Ishikawa (cell line): Measurements from ENCODE around the gene SMYD3.

Source experiments
- CEBPB ChIP-seq: IDR thresholded peaks from 2 replicates; pipeline ENCODE4 v1.6.1; 2012
- CREB1 ChIP-seq: IDR thresholded peaks from 2 replicates; pipeline ENCODE4 v1.6.1; 2012; ENCODE audit warnings: low read depth
- EGR1 ChIP-seq: IDR thresholded peaks from 2 replicates; pipeline ENCODE4 v1.6.1; 2012
- EP300 ChIP-seq: IDR thresholded peaks from 2 replicates; pipeline ENCODE4 v1.6.1; 2012; ENCODE audit warnings: borderline replicate concordance
- FOXM1 ChIP-seq: IDR thresholded peaks from 2 replicates; pipeline ENCODE4 v1.6.1; 2012; ENCODE audit warnings: low read depth, borderline replicate concordance
- NFIC ChIP-seq: IDR thresholded peaks from 2 replicates; pipeline ENCODE4 v1.6.1; 2012
- RAD21 ChIP-seq: IDR thresholded peaks from 2 replicates; pipeline ENCODE4 v1.6.1; 2012; ENCODE audit warnings: low read depth
- REST ChIP-seq: IDR thresholded peaks from 2 replicates; pipeline ENCODE4 v1.6.1; 2012; ENCODE audit warnings: low read depth, mild to moderate bottlenecking
- TAF1 ChIP-seq: IDR thresholded peaks from 2 replicates; pipeline ENCODE4 v1.6.1; 2012; ENCODE audit warnings: low read depth, mild to moderate bottlenecking
- TCF12 ChIP-seq: IDR thresholded peaks from 2 replicates; pipeline ENCODE4 v1.6.1; 2012; ENCODE audit warnings: low read depth
- TEAD4 ChIP-seq: IDR thresholded peaks from 2 replicates; pipeline ENCODE4 v1.6.1; 2012
- YY1 ChIP-seq: IDR thresholded peaks from 2 replicates; pipeline ENCODE4 v1.6.1; 2012; ENCODE audit warnings: low read depth
- ZBTB7A ChIP-seq: IDR thresholded peaks from 2 replicates; pipeline ENCODE4 v1.6.1; 2012; ENCODE audit warnings: low read depth
- TF ChIP-seq, protein P1 (sequence below): IDR thresholded peaks from 2 replicates; pipeline ENCODE4 v1.6.1; 2012
- TF ChIP-seq, protein P2 (sequence below): IDR thresholded peaks from 2 replicates; pipeline ENCODE4 v1.6.1; 2012

The SMYD3 gene

GRCh38 chr1:246182149-246182851, 324.8 kb downstream of the SMYD3 start:
- TF ChIP-seq CREB1 (no peak), TEAD4 (no peak), EGR1 (no peak), RAD21 (no peak), EP300 (no peak), FOXM1 (no peak), YY1 (no peak), NFIC (no peak), REST (no peak), TCF12 (no peak), ZBTB7A (no peak), TAF1 (no peak), CEBPB (no peak)
- TF ChIP-seq, protein P1, sequence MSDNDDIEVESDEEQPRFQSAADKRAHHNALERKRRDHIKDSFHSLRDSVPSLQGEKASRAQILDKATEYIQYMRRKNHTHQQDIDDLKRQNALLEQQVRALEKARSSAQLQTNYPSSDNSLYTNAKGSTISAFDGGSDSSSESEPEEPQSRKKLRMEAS, result no peak
- TF ChIP-seq, protein P2, sequence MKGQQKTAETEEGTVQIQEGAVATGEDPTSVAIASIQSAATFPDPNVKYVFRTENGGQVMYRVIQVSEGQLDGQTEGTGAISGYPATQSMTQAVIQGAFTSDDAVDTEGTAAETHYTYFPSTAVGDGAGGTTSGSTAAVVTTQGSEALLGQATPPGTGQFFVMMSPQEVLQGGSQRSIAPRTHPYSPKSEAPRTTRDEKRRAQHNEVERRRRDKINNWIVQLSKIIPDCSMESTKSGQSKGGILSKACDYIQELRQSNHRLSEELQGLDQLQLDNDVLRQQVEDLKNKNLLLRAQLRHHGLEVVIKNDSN, result no peak

- no peak for TF ChIP-seq REST
- no peak for TF ChIP-seq NFIC
- TF ChIP-seq, protein P1, result no peak
- no peak for TF ChIP-seq CREB1
- TF ChIP-seq RAD21, result no peak
- no peak for TF ChIP-seq EP300
- TF ChIP-seq TCF12, result no peak
- no peak for TF ChIP-seq TEAD4
Observed at GRCh38 chr1:246181241-246181640, 325.8 kb downstream of the SMYD3 start.

DNA sequence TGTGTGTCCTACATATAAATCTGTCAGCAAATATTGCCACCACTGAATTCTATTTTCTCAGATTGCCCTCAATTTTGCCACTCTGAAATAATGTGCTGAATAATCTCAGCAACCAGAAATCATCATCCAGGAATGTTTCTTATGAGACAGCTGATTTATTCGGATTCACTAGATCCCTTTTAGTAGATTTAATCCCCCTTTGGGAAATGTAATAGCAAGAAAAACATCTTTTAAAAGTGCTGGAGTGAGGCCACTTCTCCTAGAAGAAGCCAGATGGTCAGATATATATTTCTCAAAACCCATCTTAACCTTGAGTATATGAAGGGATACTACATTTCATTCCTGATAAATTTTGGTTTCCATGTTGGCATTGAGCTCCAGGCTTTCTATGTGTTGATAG, 327.7 kb downstream of the SMYD3 start:
- TF ChIP-seq, protein P1, result no peak
- TF ChIP-seq EGR1 (no peak), ZBTB7A (no peak), TAF1 (no peak), EP300 (no peak), NFIC (no peak), YY1 (no peak), TCF12 (no peak)
- TF ChIP-seq, protein P2, result no peak

- TF ChIP-seq RAD21, result no peak
- TF ChIP-seq EP300, result no peak
- no peak for TF ChIP-seq NFIC
- TF ChIP-seq CEBPB, result no peak
- TF ChIP-seq, protein P2, result no peak
- TF ChIP-seq REST, result no peak
- TF ChIP-seq ZBTB7A, result no peak
- no peak for TF ChIP-seq TEAD4
- TF ChIP-seq EGR1, result no peak
- TF ChIP-seq, protein P1, result no peak
Observed at GRCh38 chr1:246178717-246179311, 328.3 kb downstream of the SMYD3 start.
